DOHH2 (cell line): Measurements from ENCODE around the gene WAC.

Experiments used
- H3F3A ChIP-seq: fragments of 200-600 bp; sonication (generic), shearing (Covaris generic); 2 replicates; pipeline ENCODE4 v1.6.0; 2016; ENCODE audit warnings: antibody characterized with exemption, mild to moderate bottlenecking; ENCODE audit not compliant: control insufficient read depth, insufficient read depth
- H3K27ac ChIP-seq: fragments of 200-600 bp; sonication (generic); 2 replicates; pipeline ENCODE4 v1.5.1; 2014; ENCODE audit warnings: low read depth, mild to moderate bottlenecking, low read length, moderate library complexity
- H3K27me3 ChIP-seq: fragments of 200-600 bp; sonication (generic); 2 replicates; pipeline ENCODE4 v1.6.1; 2014; ENCODE audit warnings: mild to moderate bottlenecking, low read length, mixed read lengths; ENCODE audit not compliant: control insufficient read depth
- H3K36me3 ChIP-seq: fragments of 200-600 bp; sonication (generic); 2 replicates; pipeline ENCODE4 v1.6.1; 2014; ENCODE audit warnings: mild to moderate bottlenecking, low read length, moderate library complexity, mixed read lengths; ENCODE audit not compliant: control insufficient read depth
- H3K4me1 ChIP-seq: fragments of 200-600 bp; sonication (generic); 2 replicates; pipeline ENCODE4 v1.6.1; 2014; ENCODE audit warnings: mild to moderate bottlenecking, low read length, mixed read lengths; ENCODE audit not compliant: control insufficient read depth
- H3K4me2 ChIP-seq: fragments of 200-600 bp; sonication (generic); 2 replicates; pipeline ENCODE4 v1.6.0; 2014; ENCODE audit warnings: mild to moderate bottlenecking, low read length, moderate library complexity
- H3K4me3 ChIP-seq: fragments of 200-600 bp; sonication (generic); 2 replicates; pipeline ENCODE4 v1.5.1; 2014; ENCODE audit warnings: mild to moderate bottlenecking, low read length, mixed read lengths
- H3K79me2 ChIP-seq: fragments of 200-600 bp; sonication (generic); 2 replicates; pipeline ENCODE4 v1.6.1; 2014; ENCODE audit warnings: mild to moderate bottlenecking, low read length, mixed read lengths; ENCODE audit not compliant: control insufficient read depth
- H3K9me2 ChIP-seq: fragments of 200-600 bp; sonication (generic); replicated peaks from 2 replicates; pipeline ENCODE4 v1.6.1; 2014; ENCODE audit warnings: mild to moderate bottlenecking, low read length, mixed read lengths; ENCODE audit not compliant: control insufficient read depth
- H3K9me3 ChIP-seq: fragments of 200-600 bp; sonication (generic); 2 replicates; pipeline ENCODE4 v1.6.1; 2014; ENCODE audit warnings: antibody characterized with exemption, low read length, mixed read lengths; ENCODE audit not compliant: control insufficient read depth, insufficient read depth
- H4K20me1 ChIP-seq: fragments of 200-600 bp; sonication (generic); 2 replicates; pipeline ENCODE4 v1.6.0; 2014; ENCODE audit warnings: low read depth, mild to moderate bottlenecking, antibody characterized with exemption, low read length, moderate library complexity; ENCODE audit not compliant: control insufficient read depth, insufficient read depth
- EZH2phosphoT487 ChIP-seq: fragments of 200-600 bp; sonication (generic); IDR thresholded peaks from 2 replicates; pipeline ENCODE4 v1.6.1; 2017; ENCODE audit warnings: borderline replicate concordance, mild to moderate bottlenecking, antibody characterized with exemption, low read length, moderate library complexity, mixed read lengths
- TF ChIP-seq, protein P1 (sequence below): fragments of 200-600 bp; sonication (generic); IDR thresholded peaks from one replicate; pipeline ENCODE4 v1.5.1; 2014; ENCODE audit warnings: antibody characterized with exemption, mild to moderate bottlenecking, low read depth, low read length; ENCODE audit not compliant: poor library complexity, severe bottlenecking

Gene WAC

DNA sequence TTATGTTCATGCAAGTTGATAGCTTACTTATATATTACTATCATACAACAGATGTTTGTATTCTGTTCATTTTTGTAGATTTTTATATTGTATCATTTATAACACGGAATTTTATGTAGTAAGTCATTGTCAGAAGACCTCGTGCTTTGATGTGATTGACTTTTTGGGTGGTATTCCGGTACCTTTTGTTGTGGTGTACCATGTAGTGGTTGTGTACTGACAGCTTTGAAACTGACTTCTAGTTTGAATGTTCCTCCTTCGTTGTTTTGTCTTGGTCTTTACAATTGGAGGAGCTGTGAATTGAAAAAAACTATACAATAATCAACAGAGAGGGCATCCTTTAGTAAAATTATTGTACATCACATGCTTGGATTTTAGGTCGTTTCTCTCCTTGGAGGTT is 61.5 kb downstream of the WAC start:
- TF ChIP-seq EZH2phosphoT487, result no peak
- TF ChIP-seq, protein P1, sequence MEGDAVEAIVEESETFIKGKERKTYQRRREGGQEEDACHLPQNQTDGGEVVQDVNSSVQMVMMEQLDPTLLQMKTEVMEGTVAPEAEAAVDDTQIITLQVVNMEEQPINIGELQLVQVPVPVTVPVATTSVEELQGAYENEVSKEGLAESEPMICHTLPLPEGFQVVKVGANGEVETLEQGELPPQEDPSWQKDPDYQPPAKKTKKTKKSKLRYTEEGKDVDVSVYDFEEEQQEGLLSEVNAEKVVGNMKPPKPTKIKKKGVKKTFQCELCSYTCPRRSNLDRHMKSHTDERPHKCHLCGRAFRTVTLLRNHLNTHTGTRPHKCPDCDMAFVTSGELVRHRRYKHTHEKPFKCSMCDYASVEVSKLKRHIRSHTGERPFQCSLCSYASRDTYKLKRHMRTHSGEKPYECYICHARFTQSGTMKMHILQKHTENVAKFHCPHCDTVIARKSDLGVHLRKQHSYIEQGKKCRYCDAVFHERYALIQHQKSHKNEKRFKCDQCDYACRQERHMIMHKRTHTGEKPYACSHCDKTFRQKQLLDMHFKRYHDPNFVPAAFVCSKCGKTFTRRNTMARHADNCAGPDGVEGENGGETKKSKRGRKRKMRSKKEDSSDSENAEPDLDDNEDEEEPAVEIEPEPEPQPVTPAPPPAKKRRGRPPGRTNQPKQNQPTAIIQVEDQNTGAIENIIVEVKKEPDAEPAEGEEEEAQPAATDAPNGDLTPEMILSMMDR, result no peak
- Histone ChIP-seq H4K20me1 (peaks cover 25% of the 10 kb centered on the region; the same call in 1 of the 2 replicates), H3K79me2 (peaks cover 100% of the 10 kb centered on the region), H3K36me3 (peaks cover 98% of the 10 kb centered on the region), H3K27ac (no peak overlapping the region), H3K9me3 (no peaks in the 10 kb centered on the region), H3K27me3 (no peaks in the 10 kb centered on the region), H3K4me2 (no peak overlapping the region), H3K9me2 (no peaks in the 10 kb centered on the region), H3F3A (0 out of 2 replicates have a peak, but pooled peaks cover 5% of the 10 kb centered on the region), H3K4me3 (no peak overlapping the region), H3K4me1 (no peaks in the 10 kb centered on the region)

DNA sequence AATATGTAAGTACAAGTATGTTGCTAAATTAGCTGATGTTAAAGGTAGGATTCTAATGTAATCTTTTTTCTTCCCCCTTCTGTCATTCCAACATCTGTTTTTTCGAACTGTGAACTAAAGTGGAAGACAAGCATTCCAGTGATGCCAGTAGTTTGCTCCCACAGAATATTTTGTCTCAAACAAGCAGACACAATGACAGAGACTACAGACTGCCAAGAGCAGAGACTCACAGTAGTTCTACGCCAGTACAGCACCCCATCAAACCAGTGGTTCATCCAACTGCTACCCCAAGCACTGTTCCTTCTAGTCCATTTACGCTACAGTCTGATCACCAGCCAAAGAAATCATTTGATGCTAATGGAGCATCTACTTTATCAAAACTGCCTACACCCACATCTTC is 62.7 kb downstream of the WAC start:
- Histone ChIP-seq H4K20me1 (peaks cover 25% of the 10 kb centered on the region; the same call in 1 of the 2 replicates), H3K79me2 (peaks cover 100% of the 10 kb centered on the region), H3K27ac (no peak overlapping the region), H3K9me2 (no peaks in the 10 kb centered on the region), H3F3A (0 out of 2 replicates have a peak, but pooled peaks cover 5% of the 10 kb centered on the region), H3K27me3 (no peaks in the 10 kb centered on the region), H3K4me2 (no peak overlapping the region), H3K9me3 (no peaks in the 10 kb centered on the region), H3K4me1 (no peaks in the 10 kb centered on the region), H3K36me3 (peaks cover 98% of the 10 kb centered on the region), H3K4me3 (no peak overlapping the region)
- TF ChIP-seq, protein P1, result no peak
- no peak for TF ChIP-seq EZH2phosphoT487

DNA sequence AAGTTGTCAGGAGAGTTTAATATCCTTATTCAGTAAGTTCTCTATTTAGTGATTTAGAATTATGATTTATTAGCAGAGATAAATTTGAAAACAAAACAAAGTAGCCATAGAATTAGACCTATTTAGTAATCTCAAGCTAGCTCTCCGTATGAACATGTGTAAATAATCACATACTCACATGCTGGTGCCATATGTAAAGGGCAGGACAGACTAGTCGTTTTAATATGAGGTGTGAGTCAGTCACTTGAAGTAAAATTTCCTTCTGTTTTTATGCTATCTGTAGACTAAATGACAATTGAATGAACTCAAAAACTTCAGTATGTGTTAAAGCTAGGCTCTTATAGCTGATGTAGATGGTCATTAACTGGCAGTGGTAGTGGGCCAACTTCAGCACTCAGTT is 67.1 kb downstream of the WAC start:
- Histone ChIP-seq H3K36me3 (peaks cover 96% of the 10 kb centered on the region), H3K4me2 (no peak overlapping the region), H3K4me3 (no peak overlapping the region), H3K9me3 (no peaks in the 10 kb centered on the region), H3K79me2 (peaks cover 96% of the 10 kb centered on the region), H3K27ac (no peak overlapping the region), H4K20me1 (peaks cover 29% of the 10 kb centered on the region; the same call in 1 of the 2 replicates), H3K4me1 (no peaks in the 10 kb centered on the region), H3F3A (peaks cover 5% of the 10 kb centered on the region; the same call in 1 of the 2 replicates), H3K27me3 (no peaks in the 10 kb centered on the region), H3K9me2 (no peaks in the 10 kb centered on the region)
- no peak for TF ChIP-seq EZH2phosphoT487
- TF ChIP-seq, protein P1, result no peak
